ENCODE measurements around the gene PPM1F. TPM values are rescaled to one million over a fixed set of nuclear protein-coding genes. Genes with fewer than 3 reads are reported as not detected.

PPM1F gene
- total RNA-seq, 2 donors from 2014 or later, result 17.0 to 29.6 TPM

- Histone ChIP-seq H3K4me3 (no peak overlapping the region), H3K27me3 (no peaks in the 10 kb centered on the region), H3K9me3 (no peaks in the 10 kb centered on the region), H3K27ac (no peak overlapping the region), H3K4me1 (peaks cover 0 to 11% of the 10 kb centered on the region in 2 donors), H3K36me3 (peaks cover 14% of the 10 kb centered on the region)
- DNase-seq (ENCODE audit: low spot score), result no peak
- TF ChIP-seq CTCF (IDR thresholded peaks at IDR 0.05), result no peak
Measured at GRCh38 chr22:21921729-21922128, 30.9 kb downstream of the PPM1F start.

GRCh38 chr22:21921184-21921721, 31.4 kb downstream of the PPM1F start:
- H3K27me3 ChIP-seq, result no peaks in the 10 kb centered on the region
- no peak overlapping the region for H3K4me3 ChIP-seq
- no peak for TF ChIP-seq CTCF (IDR thresholded peaks at IDR 0.05)
- no peak for DNase-seq (ENCODE audit: low spot score)
- peaks cover 11% of the 10 kb centered on the region for H3K36me3 ChIP-seq
- peaks cover 0 to 13% of the 10 kb centered on the region in 2 donors for H3K4me1 ChIP-seq
- H3K9me3 ChIP-seq, result no peaks in the 10 kb centered on the region
- H3K27ac ChIP-seq, result no peak overlapping the region

- H3K27me3 ChIP-seq, result no peaks in the 10 kb centered on the region
- DNase-seq (ENCODE audit: low spot score), result no peak
- no peak overlapping the region for H3K27ac ChIP-seq
- H3K9me3 ChIP-seq, result no peaks in the 10 kb centered on the region
- H3K4me3 ChIP-seq, result no peak overlapping the region
- peaks cover 0 to 13% of the 10 kb centered on the region in 2 donors for H3K4me1 ChIP-seq
- no peak for TF ChIP-seq CTCF (IDR thresholded peaks at IDR 0.05)
- peaks cover 11% of the 10 kb centered on the region for H3K36me3 ChIP-seq
Measured at GRCh38 chr22:21920341-21921183, 32.1 kb downstream of the PPM1F start.

GRCh38 chr22:21919526-21920307, 32.9 kb downstream of the PPM1F start:
- H3K9me3 ChIP-seq, result no peaks in the 10 kb centered on the region
- H3K4me1 ChIP-seq, result peaks cover 0 to 13% of the 10 kb centered on the region in 2 donors
- no peak overlapping the region for H3K4me3 ChIP-seq
- H3K36me3 ChIP-seq, result peaks cover 11% of the 10 kb centered on the region
- TF ChIP-seq CTCF (IDR thresholded peaks at IDR 0.05), result no peak
- no peak for DNase-seq (ENCODE audit: low spot score)
- H3K27me3 ChIP-seq, result no peaks in the 10 kb centered on the region
- H3K27ac ChIP-seq, result no peak overlapping the region

- H3K4me3 ChIP-seq, result no peak overlapping the region
- no peaks in the 10 kb centered on the region for H3K27me3 ChIP-seq
- DNase-seq (ENCODE audit: low spot score), result no peak
Measured at GRCh38 chr22:21918466-21919185, 34.0 kb downstream of the PPM1F start.

More at GRCh38 chr22:21918466-21919185, 34.0 kb downstream of the PPM1F start:
- H3K27ac ChIP-seq, result no peak overlapping the region
- H3K4me1 ChIP-seq, result peaks cover 0 to 13% of the 10 kb centered on the region in 2 donors
- no peaks in the 10 kb centered on the region for H3K9me3 ChIP-seq
- H3K36me3 ChIP-seq, result peaks cover 11% of the 10 kb centered on the region
- TF ChIP-seq CTCF (IDR thresholded peaks at IDR 0.05), result no peak
